ENCODE data around the gene PPFIA4.

DNA sequence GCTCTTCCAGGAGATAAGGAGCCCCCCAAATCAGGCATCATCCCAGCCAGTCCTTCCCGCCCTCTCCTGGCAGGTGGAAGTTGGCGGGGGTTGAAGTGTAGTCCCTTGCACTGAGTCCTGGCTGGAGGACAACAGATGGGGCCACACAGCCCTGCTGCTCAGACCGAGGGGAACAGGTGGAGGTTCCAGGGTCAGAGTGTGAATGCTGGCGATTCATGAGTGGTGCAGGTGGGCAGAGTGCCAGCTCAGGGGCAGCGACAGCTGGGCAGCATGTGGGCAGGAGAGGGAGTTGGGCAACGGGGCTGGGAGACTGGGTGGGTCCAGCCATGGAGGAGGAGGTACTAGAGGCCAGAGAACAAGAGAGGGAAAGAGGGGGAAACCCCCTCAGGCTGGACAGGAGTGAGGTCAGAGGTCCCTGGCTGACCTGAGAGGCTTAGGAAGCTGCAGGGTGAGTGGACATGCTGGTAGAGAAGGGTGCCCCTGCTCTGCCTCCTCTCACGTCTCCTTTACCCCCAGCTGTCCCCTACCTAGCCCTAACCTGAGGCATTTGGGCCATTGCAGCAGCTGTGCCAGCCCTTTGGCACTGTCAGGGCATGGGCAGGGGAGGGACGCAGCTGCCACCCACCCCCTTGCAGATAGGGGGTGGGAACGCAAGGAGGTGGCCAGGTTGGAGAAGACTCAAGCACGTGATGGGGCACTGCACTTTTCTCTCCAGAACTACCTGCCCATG lies 90.0 kb downstream of the PPFIA4 start:
- TF ChIP-seq POLR2A (IDR thresholded peaks at IDR 0.05) (no peak), EP300 (IDR thresholded peaks at IDR 0.05) (no peak), POLR2AphosphoS5 (IDR thresholded peaks at IDR 0.05) (no peak)
- TF ChIP-seq, protein P1, sequence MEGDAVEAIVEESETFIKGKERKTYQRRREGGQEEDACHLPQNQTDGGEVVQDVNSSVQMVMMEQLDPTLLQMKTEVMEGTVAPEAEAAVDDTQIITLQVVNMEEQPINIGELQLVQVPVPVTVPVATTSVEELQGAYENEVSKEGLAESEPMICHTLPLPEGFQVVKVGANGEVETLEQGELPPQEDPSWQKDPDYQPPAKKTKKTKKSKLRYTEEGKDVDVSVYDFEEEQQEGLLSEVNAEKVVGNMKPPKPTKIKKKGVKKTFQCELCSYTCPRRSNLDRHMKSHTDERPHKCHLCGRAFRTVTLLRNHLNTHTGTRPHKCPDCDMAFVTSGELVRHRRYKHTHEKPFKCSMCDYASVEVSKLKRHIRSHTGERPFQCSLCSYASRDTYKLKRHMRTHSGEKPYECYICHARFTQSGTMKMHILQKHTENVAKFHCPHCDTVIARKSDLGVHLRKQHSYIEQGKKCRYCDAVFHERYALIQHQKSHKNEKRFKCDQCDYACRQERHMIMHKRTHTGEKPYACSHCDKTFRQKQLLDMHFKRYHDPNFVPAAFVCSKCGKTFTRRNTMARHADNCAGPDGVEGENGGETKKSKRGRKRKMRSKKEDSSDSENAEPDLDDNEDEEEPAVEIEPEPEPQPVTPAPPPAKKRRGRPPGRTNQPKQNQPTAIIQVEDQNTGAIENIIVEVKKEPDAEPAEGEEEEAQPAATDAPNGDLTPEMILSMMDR (IDR thresholded peaks at IDR 0.05), result no peak
